Kidney epithelial cell (primary cell): ENCODE data around the gene PTTG2. TPM values are rescaled to one million over a fixed set of nuclear protein-coding genes. Genes with fewer than 3 reads are reported as not detected.

Experiments used
- DNase-seq: peaks from one replicate; pipeline ENCODE4 v3.0.0-alpha.2; 2010; ENCODE audit warnings: low read depth
- H3K27me3 ChIP-seq: 2 replicates; pipeline ENCODE4 v1.6.0; 2011; ENCODE audit warnings: low read length; ENCODE audit not compliant: control insufficient read depth, insufficient read depth
- H3K36me3 ChIP-seq: 2 replicates; pipeline ENCODE4 v1.5.1; 2011; ENCODE audit warnings: low read length; ENCODE audit not compliant: control insufficient read depth, insufficient read depth
- H3K4me3 ChIP-seq: 2 replicates; pipeline ENCODE4 v1.5.1; 2011; ENCODE audit warnings: low read depth, mild to moderate bottlenecking, control low read depth, low read length
- total RNA-seq: library from RNA; depleted of rRNA; stranded (reverse); fragments of >200 nt; gene quantifications from 2 replicates; pipeline ENCODE4 v1.2.3, GENCODE V29; 2015
- TF ChIP-seq, protein P1 (sequence below): IDR thresholded peaks from 2 replicates; pipeline ENCODE4 v1.5.1; 2011; ENCODE audit warnings: mild to moderate bottlenecking, moderate library complexity, low read length, control low read depth, inconsistent platforms; ENCODE audit not compliant: insufficient read depth, poor library complexity, severe bottlenecking

The PTTG2 gene
- total RNA-seq, 1 donor from 2014 or later: not detected

DNA sequence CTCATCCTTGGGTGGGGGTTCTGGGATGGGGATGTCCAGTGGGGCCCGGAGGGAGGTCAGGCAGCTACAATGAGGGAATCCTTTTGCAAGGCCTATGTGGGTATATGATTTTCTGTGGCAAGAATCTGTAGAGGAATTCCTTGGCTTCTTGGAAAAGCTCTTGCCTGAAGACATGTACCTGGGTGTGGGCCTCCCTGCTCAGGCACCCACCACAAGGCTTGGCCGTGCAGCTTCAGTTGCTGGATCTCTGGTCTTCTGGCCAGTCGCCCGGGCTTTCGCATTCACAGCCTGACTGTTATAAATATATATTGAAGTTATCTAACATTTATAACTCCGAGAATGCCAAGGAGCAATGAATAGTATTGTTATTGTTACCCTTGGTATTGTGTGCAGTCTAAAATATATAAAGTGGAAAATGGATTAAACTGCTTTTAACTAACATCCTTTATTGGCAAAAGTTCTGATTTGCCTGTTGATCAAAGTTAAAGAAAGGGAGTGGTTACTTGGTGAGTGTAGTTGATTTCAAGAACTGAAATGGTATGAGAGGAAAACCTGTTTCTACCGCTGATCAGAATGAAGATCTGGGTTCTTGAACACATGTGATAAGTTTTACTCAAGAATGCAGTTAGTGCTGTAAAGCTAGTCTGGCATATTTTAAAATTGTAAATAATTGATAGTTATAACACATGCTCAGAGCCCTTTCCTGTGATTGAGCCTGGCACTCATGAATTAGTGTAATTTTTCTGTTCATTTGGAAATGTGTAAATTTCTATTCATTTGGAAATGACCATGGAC lies 36.0 kb downstream of the PTTG2 start:
- Histone ChIP-seq H3K4me3 (no peak overlapping the region), H3K36me3 (no peaks in the 10 kb centered on the region), H3K27me3 (no peaks in the 10 kb centered on the region)
- DNase-seq: no peak
- TF ChIP-seq, protein P1, sequence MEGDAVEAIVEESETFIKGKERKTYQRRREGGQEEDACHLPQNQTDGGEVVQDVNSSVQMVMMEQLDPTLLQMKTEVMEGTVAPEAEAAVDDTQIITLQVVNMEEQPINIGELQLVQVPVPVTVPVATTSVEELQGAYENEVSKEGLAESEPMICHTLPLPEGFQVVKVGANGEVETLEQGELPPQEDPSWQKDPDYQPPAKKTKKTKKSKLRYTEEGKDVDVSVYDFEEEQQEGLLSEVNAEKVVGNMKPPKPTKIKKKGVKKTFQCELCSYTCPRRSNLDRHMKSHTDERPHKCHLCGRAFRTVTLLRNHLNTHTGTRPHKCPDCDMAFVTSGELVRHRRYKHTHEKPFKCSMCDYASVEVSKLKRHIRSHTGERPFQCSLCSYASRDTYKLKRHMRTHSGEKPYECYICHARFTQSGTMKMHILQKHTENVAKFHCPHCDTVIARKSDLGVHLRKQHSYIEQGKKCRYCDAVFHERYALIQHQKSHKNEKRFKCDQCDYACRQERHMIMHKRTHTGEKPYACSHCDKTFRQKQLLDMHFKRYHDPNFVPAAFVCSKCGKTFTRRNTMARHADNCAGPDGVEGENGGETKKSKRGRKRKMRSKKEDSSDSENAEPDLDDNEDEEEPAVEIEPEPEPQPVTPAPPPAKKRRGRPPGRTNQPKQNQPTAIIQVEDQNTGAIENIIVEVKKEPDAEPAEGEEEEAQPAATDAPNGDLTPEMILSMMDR: no peak

DNA sequence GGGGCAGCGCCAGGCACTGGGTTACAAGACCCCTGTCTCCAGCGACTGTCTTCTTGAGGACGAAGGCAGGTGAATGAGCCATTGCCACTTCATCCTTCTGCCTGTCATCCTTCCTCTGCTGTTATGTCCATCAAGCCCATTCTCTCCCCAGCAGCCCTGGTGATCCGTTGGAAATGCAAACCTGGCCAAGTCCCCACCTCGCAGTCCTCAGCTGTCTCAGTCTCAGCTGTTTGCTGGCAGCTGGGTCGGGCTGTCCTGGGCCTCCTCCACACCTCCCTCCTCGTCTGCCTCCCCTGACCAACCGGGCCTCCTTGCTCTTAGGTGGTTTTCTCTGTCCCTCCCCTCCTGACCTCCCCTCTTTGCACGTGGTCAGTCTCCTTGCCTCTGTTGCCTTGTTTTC lies 38.0 kb downstream of the PTTG2 start:
- TF ChIP-seq, protein P1: no peak
- Histone ChIP-seq H3K27me3 (no peaks in the 10 kb centered on the region), H3K4me3 (no peak overlapping the region), H3K36me3 (no peaks in the 10 kb centered on the region)
- DNase-seq: no peak

DNA sequence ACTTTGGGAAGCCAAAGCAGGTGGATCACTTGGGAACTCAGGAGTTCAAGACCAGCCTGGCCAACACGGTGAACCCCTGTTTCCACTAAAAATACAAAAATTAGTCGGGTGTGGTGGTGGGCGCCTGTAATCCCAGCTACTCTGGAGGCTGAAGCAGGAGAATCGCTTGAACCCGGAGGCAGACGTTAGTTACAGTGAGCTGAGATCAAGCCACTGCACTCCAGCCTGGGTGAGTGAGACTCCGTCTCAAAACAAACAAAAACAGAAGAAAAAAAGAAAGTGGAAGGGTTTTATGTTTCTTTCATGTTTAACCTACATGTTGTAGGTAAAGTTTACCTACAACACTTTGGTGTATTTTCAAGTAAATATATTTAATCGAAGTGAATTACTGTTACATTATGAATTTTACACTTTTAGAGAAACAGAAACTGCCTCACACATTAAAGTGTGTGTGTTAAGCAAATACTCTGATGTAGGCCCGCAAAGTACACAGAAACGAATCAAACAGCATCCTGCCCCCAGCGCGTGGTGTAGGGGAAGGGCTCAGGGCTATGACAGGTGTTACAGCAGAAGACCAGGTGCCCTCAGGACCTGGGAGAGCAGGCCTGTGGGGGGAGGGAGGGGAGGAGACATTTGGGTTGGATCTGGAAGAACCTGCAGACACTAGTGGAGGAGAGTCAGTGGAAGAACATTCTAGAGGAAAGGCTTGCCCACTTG lies 39.0 kb downstream of the PTTG2 start:
- DNase-seq: no peak
- TF ChIP-seq, protein P1: no peak
- H3K4me3 ChIP-seq: no peak overlapping the region
- no peaks in the 10 kb centered on the region for H3K27me3 ChIP-seq
- no peaks in the 10 kb centered on the region for H3K36me3 ChIP-seq

DNA sequence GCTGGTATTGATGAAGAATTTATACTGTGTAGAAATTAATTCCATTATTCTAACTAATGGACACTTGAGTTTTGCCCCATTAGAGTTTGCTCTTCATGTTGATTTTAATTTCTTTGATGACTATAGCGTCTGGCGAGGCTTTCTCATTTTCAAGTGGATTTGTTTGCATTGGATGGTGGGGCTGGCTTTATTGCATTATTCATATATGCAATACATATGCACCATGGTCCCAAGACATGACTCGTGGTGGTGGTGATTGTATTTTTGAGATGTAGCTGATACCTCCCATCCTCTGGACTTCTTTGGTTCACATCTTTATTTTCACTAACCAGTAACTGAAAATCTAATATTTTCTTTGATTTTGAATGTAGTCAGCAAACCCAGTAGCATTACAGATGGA lies 39.8 kb downstream of the PTTG2 start:
- no peaks in the 10 kb centered on the region for H3K27me3 ChIP-seq
- no peaks in the 10 kb centered on the region for H3K36me3 ChIP-seq
- no peak overlapping the region for H3K4me3 ChIP-seq
- no peak for DNase-seq
- TF ChIP-seq, protein P1: no peak

DNA sequence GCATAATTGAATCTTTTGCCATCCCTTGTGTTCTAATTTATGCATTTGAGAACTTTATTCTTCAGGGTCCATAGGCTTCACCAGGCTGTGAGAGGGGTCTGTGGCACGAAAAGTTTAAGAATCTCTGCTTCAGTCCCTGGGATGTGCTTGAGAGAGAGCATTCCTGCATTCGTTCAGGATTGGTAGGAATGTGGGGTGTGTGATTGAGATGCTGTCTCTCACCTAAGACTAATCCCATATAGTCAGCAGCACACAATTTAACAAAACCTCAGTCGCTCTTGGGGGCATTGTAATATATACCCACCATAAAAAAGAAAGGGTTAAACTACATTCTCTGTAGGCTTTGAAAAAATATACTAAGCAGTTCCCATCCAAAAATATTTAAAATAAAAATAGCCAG lies 41.7 kb downstream of the PTTG2 start:
- no peaks in the 10 kb centered on the region for H3K27me3 ChIP-seq
- DNase-seq: no peak
- TF ChIP-seq, protein P1: no peak
- H3K36me3 ChIP-seq: no peaks in the 10 kb centered on the region
- H3K4me3 ChIP-seq: no peak overlapping the region
